Testis (tissue), 2 donors: ENCODE measurements around the gene CACNA1D.

Experiments used
- POLR2A ChIP-seq: fragments of 450-650 bp; IDR thresholded peaks from one replicate; pipeline ENCODE4 v1.6.1; 2017; ENCODE audit warnings: antibody characterized with exemption, mild to moderate bottlenecking, moderate library complexity
- TF ChIP-seq, protein P1 (sequence below), 3 experiments: fragments of 450-650 bp in 2 of 3; fragments of 200-600 bp in 1 of 3; sonication (generic) in 1 of 3; IDR thresholded peaks; one replicate each; pipeline ENCODE4 v1.5.1; 2016 to 2019; ENCODE audit warnings: antibody characterized with exemption in 3 of 3, mild to moderate bottlenecking in 2 of 3, moderate library complexity in 1 of 3

DNA sequence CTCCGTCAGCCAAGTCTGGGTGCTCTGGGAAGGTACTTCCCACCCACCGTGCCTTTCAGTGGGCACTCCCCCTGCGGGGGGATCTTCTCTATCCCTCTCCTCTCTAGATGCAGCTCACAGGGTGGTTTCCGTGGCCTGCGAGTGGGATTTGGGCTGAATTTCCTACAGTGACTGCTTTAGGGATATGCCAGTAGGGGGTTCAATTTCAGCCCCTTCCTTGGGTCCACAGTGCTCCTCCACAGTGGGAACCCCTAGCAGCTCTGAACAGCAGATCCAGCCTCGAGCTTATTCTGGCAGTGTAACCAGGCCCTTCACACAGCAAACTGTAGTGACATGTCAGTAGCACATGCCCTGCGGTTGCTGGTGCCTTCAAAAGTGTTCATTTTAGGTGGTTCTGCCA lies 196.1 kb downstream of the CACNA1D start:
- no peak for TF ChIP-seq POLR2A
- TF ChIP-seq, protein P1, sequence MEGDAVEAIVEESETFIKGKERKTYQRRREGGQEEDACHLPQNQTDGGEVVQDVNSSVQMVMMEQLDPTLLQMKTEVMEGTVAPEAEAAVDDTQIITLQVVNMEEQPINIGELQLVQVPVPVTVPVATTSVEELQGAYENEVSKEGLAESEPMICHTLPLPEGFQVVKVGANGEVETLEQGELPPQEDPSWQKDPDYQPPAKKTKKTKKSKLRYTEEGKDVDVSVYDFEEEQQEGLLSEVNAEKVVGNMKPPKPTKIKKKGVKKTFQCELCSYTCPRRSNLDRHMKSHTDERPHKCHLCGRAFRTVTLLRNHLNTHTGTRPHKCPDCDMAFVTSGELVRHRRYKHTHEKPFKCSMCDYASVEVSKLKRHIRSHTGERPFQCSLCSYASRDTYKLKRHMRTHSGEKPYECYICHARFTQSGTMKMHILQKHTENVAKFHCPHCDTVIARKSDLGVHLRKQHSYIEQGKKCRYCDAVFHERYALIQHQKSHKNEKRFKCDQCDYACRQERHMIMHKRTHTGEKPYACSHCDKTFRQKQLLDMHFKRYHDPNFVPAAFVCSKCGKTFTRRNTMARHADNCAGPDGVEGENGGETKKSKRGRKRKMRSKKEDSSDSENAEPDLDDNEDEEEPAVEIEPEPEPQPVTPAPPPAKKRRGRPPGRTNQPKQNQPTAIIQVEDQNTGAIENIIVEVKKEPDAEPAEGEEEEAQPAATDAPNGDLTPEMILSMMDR (IDR thresholded peaks at IDR 0.05), result no peak
